Activated CD4-positive, CD25-positive, alpha-beta regulatory T cell (primary cell): ENCODE data around the gene CHST10.
"Not testable (repeated sequence)": the region's sequence is repeated elsewhere in the genome, so short reads cannot be mapped to it uniquely, and the experiment has no call there.

Source experiments
- DNase-seq, 4 experiments: peaks; one replicate each; lab custom pipeline; 2025; lab: John Stamatoyannopoulos, UW

The CHST10 gene

DNA sequence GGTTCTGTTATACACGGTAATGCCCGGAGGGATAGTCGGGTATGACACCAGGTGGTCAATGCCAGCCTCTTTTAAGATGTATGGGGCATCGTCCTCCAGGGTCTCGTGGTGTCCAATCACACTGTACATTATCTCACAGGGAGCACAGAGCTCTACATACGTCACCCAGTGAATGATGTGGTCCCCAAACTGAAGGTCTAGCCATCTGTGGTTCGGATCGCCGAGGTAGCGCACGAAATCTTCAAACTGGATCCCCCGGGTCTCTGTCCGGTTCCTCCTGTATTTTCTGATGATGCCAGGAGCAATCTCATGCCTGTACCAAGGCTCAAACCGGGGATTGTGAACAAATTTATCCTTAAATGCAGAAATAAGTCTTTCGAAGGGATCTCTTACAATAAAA is 24.1 kb downstream of the CHST10 start:
- no peak for DNase-seq

DNA sequence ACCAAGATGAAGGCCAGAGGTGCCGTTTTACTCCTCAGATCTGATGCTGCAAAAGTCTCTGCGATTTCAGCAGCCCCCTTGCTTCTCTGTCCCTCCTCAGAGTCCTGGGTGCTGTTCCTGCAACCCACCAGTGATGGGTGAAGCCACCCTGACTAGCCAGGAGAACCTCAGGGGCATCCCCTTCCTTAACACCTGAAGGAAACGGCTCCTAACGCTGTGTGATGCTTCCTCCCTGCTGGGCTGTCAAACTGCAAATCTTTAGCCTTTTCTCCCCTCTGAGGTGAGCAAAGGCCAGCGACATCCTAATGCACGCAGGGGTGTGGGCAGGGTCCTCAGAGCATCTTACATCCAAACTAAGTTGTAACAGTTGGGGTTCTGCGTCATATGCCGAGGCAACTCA is 24.8 kb downstream of the CHST10 start:
- DNase-seq = no peak

DNA sequence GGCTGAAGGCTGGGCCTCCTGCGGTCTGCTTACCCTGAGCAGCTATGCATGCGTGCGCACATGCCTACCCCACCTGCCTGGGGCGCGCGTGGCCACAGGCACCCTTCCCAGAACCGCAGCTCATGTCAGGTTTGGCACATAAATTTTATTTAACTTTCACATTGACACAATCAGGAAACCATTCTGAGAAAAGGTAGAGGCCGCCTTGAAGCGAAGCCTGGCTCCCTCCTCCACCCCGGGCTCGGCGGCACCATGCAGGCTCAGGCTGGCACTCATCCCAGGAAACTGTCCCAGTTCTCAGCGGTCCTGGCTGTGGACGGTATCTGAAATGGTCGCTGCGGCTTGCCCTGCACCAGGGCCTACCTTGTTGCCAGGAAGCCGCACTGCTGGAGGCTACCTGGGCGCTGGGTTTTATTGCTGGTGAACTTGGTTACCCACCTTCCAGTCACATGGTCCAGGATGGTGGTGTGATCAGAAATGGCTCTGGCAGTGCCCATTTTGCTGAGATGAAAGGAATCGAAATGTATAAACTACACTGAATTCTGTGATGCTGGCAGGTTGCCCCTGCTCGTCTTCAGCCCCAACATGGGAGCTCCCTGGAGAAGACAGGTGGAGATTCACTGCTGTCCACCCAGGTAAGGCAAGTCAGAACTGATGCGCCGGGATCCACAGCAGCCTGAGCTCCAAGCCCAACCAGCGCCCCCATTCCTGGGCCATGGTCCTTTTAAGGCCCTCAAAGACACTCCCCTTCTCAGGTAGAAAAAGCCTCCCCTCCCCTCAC is 25.5 kb downstream of the CHST10 start:
- no peak for DNase-seq

DNA sequence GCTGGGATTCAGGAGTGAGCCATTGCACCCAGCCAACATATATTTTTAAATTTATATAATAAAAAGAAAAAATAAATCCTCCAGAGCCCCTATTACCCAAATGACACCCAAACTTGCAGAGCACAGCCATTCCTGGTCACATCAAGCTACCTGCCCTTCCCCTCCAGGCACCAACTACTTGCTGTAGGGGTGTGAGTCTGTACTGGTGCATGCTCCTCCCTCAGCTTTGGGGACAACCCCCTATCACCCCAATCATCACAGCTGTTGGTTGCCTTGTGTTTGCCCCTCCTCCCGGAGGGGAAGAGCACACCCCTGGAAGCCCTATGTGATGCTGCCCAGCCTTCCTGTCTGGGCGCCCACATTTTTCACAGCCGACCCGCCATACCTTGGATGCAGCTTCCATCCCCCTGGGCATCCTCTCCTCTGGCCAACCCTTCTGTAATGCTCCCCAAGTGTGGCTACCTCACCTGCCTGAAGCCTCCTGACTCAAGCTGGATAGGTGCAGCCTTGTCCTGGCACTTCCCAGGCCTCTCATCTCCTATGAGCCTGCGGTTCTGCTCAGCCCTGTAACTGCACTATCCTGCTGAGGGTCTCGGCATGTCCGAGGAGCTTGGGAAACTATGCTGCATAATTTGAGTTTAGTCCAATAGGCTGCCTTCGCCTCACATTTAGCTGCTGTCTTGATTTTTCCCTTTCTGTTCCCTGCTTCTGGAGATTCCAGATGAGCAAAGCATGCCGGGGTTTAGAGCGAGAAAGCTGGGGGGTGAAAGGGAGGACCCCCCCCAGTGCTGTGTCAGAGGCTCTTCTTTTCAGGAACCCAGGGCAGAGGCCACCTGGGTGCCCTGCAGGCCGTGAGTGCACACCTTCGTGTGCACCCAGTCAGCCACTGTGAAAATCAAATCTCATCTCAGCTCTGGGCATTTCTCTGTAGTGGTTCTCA is 27.2 kb downstream of the CHST10 start:
- no peak for DNase-seq

DNA sequence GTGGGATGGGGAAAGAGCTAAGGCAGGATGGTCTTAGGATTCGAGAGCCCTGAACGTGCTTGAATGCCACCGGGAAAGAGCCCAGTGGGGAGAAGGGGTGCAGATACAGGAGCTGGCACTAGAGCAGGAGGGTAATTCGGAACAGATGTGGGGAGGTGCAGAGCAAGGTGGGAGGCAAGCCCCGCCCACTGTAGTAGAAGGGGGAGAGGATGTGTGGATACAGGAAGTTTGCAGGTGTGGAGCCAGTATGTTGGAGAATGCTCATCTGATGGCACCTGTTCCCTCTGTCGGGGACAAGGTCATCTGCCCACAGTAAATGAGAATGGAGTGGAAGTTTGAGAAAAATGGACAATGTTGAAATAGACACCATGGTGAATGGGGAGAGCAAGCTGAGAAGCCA is 28.8 kb downstream of the CHST10 start:
- DNase-seq = no peak

DNA sequence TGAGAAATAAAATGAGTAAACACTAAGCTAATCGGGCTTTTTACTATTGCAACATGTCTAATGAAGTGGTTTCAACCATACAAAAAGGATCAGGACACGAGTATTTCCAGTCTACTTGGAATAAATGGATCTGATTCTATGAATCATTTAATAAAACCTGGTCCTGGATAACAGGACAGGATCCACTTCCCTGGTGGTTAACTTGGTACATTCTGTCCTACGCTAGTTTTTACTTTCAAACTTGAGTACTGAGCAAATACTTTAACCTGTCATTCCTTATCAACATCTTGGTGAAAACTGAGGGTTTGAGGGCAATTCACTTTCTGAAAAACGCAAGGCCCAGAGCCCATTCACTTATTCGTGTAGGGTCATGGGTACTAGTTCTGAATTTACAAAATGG is 33.5 kb downstream of the CHST10 start:
- no peak for DNase-seq

DNA sequence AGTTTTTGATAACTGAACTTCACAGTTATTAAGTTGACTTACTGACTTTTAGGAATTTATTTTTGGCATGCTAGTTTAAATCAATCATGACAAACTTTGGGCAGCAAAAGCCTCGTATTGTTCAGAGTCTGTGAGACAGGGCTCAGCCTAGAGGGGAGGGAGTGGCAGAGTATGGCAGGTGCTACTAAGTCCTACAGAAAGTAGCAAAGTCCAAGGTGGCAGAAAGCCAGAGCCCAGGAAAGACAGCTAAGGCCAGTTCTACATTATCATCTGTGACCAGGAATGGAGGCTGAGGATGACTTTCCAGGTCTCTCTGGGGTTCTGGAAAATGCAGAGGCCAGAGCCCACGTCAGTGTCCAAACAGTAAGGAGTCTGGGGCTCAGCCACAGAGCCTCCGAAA is 34.2 kb downstream of the CHST10 start:
- DNase-seq = no peak

DNA sequence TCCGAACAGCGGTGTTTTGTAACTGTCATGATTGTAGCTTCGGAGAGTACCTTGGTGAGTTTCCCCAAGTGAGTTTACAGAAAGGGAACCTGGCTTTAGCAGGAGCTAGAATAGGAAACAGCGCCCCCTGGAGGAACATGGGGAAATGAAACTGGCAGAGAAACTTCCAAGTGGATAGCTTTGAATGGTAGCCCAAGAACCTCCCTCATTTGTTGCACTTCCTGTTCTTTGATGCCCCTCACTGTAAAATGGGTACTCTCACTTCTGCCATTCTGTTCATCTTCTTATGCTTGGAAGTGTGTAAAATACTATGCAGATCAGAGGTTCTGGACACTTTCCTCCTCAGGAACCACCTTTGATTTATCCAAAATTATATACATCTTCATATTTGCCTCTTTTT is 36.2 kb downstream of the CHST10 start:
- DNase-seq = peak; percentile 24 to 61 (median 34)

DNA sequence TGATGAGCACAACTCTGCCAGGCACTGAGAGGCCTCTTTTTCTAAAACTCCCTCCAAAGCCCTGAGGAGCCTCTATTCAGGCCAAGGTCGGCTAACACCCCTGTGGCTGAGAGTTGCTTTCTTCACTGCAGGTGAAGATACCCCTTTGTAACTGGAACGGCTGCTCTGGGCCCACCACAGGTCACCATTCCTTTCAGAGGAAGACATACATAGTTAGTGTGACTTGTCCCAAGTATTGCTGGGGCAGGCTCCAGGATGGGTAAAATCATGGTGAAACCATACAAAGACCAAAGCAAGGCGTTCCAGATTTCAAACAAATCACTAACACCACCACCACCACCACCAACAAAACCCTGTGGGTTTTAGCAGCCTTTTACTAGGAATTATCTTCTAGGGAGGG is 36.8 kb downstream of the CHST10 start:
- no peak for DNase-seq

DNA sequence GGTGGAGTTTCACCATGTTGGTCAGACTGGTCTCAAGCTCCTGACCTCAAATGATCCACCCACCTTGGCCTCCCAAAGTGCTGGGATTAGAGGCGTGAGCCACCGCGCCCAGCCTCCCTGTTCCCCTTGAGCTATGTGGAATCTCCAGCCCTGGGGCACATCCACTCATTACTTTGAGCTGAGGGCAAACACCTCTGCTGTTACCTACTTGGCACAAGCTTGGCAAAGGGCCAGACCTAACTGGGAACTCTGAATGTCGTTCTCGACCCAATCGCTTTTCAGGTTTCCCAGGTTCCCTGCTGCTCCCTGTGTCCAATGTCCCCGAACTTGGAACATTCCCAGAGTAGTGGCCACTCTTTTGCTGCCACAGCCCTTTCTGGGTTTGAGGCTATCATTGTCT is 40.6 kb downstream of the CHST10 start:
- DNase-seq = no peak

DNA sequence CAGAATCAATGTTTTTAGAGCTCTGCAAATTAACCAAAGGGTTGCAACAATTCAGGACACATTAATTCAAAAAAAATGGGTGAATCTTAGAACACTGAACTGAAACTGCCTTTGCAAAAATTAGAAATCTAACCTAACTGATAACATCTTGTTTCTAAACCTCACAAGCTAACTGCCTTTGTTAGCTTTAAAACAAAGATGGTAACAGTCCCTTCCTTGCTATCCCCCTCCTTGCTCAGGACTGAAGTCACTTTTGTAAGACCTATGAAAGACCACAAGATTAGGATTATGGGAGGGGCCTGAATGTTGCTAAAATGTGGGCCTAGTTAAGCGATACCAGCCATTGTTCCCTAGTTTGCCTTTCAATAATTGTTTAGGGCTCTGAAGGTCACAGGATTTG is 50.3 kb downstream of the CHST10 start:
- DNase-seq = no peak

DNA sequence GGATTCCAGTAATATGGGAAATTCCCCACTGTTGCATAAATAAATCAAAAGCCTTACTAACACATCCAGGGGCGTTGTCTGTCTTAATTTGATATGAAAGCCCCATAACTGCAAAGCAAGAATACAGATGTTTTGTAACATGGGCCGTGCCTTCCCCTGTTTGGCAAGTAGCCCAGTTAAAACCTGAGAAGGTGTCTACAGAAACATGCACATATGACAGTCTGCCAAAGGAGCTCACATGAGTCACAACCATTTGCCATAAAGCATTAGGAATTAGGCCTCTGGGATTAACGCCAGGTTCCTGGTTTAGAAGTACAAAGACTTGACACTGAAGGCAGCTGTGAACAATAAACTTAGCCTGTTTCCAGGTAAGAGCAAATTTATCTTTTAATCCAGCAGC is 52.0 kb downstream of the CHST10 start:
- no peak for DNase-seq

DNA sequence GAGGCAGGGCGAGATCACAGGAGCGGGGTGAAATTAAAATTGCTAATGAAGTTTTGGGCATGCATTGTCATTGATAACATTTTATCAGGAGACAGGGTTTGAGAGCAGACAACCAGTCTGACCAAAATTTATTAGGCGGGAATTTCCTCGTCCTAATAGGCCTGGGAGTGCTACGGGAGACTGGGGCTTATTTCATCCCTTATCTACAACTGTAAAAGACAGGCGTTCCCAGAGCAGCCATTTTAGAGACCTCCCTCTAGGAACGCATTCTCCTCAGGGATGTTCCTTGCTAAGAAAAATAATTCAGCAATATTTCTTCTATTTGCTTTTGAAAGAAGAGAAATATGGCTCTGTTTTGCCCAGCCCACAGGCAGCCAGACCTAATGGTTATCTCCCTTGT is 55.2 kb downstream of the CHST10 start:
- not testable (repeated sequence) for DNase-seq

DNA sequence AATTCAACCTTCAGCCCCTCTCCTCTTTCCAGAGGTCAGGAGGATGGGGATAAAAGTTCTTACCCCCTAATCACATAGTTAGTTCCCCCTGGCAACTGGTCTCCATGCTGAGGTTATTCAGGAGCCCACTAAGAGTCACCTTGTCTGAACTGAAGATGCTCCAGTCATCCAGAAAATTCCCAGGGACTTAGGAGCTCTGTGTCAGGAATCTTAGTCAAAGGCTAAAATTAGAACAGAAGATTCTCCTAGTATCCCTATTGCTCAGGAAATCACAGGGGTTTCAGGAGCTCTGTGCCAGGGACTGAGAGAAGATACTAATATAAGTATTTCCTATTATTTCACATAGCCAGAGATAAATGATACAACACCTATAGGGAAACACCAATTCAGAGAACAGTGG is 57.9 kb downstream of the CHST10 start:
- DNase-seq = no peak

DNA sequence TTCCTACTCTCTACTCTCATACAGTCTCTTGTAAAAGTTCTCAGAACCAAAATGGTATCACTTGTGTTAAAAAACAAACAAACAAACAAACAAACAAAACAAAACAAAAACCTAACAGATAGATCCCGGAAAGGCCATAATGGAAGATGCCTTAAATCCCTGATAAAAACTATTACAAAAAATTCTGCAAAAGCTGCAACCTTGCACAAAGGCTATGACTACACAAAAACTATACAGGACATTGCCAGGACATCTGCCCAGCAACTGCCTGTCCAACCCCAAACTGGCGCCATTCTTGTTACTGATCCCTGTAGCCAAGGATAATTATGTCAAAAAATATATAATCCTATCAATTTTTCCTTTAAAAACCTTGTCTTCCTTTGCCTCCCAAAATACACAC is 58.9 kb downstream of the CHST10 start:
- DNase-seq = no peak

DNA sequence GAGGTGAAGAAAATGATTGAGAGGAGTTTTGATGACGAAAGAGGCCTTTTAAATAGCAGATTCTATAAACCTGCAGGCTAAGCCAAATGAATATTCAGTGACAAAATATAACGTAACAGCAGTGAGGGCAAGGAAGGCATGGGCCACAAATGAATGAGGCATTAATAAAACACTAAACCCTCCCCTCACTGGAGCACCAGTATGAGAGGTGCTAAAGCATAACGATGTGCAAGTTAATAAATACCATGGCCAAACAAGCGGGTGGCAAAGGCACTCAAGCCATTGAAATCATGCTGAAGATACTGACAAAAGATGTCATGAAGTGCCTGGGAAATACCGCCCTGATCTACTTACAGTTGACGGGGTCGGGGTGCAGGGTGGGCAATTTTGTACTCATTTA is 64.9 kb downstream of the CHST10 start:
- no peak for DNase-seq

DNA sequence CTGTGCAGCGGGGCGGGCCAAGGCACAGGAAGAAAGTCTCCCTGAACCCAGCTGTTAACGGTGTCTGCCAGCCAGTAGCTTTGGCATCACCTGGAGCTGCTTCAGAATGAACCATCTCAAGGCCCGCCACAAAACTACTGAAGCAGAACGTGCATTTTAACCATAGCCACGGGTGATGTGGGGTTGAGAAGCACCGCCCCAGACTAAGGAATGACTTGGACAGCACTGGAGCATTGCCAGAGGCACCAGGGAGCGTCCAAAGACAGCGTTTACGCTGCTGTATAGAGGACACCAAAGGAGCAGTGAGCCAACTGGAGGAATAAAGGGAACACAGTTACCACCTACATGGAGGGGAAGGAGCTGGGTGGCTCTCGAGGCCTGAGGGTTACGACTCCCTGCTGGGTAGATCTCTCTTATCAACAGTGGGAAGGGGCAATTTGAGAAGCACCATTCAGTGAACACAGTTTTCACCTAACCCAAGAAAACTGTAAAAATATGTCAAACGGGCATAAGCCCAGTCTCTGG is 66.7 kb downstream of the CHST10 start:
- no peak for DNase-seq

DNA sequence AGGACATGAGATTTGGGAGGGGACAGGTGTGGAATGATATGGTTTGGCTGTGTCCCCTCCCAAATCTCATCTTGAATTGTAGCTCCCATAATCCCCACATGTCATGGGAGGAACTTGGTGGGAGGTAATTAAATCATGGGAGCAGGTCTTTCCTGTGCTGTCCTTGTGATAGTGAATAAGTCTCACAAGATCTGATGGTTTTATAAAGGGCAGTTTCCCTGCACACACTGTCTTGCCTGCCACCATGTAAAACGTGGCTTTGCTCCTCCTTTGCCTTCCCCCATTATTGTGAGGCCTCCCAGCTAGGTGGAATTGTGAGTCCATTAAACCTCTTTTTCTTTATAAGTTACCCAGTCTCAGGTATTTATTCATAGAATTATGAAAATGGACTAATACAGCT is 72.3 kb downstream of the CHST10 start:
- not testable (repeated sequence) for DNase-seq

DNA sequence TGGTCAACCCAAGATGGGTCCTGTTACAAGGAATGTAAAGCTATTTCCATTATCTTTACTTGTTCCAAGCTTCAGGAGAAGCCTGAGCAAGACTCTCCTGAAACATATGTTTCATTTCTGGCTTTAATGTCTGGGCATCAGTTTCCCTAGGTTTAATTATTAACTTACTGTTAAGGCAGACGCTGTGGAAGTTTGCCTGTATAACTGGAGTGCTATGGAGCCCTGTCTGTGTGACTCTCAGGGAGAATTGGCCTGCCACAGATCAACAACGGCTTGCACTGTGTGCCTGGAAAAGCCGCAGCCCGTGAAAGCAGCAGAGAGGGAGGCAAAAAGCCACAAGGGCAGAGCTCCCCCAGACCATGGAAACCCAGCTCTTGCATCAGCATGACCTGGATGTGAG is 73.0 kb downstream of the CHST10 start:
- DNase-seq = no peak

DNA sequence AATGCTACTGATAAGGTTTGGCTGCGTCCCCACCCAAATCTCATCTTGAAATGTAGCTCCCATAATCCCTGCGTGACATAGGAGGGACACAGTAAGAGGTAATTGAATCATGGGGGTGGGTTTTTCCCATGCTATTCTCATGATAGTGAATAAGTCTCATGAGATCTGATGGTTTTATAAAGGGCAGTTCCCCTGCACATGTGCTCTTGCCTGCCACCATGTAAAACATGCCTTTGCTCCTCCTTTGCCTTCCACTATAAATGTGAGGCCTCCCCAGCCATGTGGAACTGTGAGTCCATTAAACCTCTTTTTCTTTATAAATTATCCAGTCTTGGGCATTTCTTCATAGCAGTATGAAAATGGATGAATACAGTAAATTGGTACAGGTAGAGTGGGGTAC is 75.0 kb downstream of the CHST10 start:
- not testable (repeated sequence) for DNase-seq
